Hepatocyte (in vitro differentiated cells): Measurements from ENCODE around the gene MTFP1. TPM values are rescaled to one million over a fixed set of nuclear protein-coding genes. Genes with fewer than 3 reads are reported as not detected.
A peak's percentile ranks its signal among the peaks of the same experiment; 100 is the strongest.

ENCODE experiments used
- DNase-seq: peaks from one replicate; pipeline ENCODE4 v3.0.0-alpha.2; 2016; ENCODE audit warnings: low spot score
- H2AFZ ChIP-seq: fragments of 200-600 bp; sonication (generic); 2 replicates; pipeline ENCODE4 v1.6.0; 2016; ENCODE audit warnings: antibody characterized with exemption, mild to moderate bottlenecking
- H3K27ac ChIP-seq: fragments of 200-600 bp; sonication (generic); 2 replicates; pipeline ENCODE4 v1.5.1; 2016; ENCODE audit warnings: mild to moderate bottlenecking
- H3K27me3 ChIP-seq: fragments of 200-600 bp; sonication (generic); 2 replicates; pipeline ENCODE4 v1.6.1; 2016
- H3K36me3 ChIP-seq: fragments of 200-600 bp; sonication (generic); replicated peaks from 2 replicates; pipeline ENCODE4 v1.5.1; 2016; ENCODE audit warnings: low read depth; ENCODE audit not compliant: insufficient read depth
- H3K4me1 ChIP-seq: fragments of 200-600 bp; sonication (generic); 2 replicates; pipeline ENCODE4 v1.5.1; 2016; ENCODE audit warnings: mild to moderate bottlenecking, moderate library complexity; ENCODE audit not compliant: insufficient read depth
- H3K4me2 ChIP-seq: fragments of 200-600 bp; sonication (generic); 2 replicates; pipeline ENCODE4 v1.6.0; 2016
- H3K4me3 ChIP-seq: fragments of 200-600 bp; sonication (generic); 2 replicates; pipeline ENCODE4 v1.5.1; 2016; ENCODE audit warnings: mild to moderate bottlenecking
- H3K79me2 ChIP-seq: fragments of 200-600 bp; sonication (generic); 2 replicates; pipeline ENCODE4 v1.6.0; 2017; ENCODE audit warnings: mild to moderate bottlenecking
- H3K9me2 ChIP-seq: fragments of 200-600 bp; sonication (generic); replicated peaks from 2 replicates; pipeline ENCODE4 v1.6.0; 2017; ENCODE audit warnings: mild to moderate bottlenecking; ENCODE audit not compliant: insufficient read depth
- H3K9me3 ChIP-seq: fragments of 200-600 bp; sonication (generic); 2 replicates; pipeline ENCODE4 v1.5.1; 2016; ENCODE audit warnings: low read depth, mild to moderate bottlenecking
- H4K20me1 ChIP-seq: fragments of 200-600 bp; sonication (generic); 2 replicates; pipeline ENCODE4 v1.6.0; 2016; ENCODE audit warnings: mild to moderate bottlenecking; ENCODE audit not compliant: insufficient read depth, poor library complexity, severe bottlenecking
- CTCF ChIP-seq: fragments of 200-600 bp; sonication (generic); IDR thresholded peaks from 2 replicates; pipeline ENCODE4 v1.5.1; 2016; ENCODE audit warnings: antibody characterized with exemption, mild to moderate bottlenecking; ENCODE audit not compliant: poor library complexity
- EZH2 ChIP-seq: fragments of 200-600 bp; sonication (generic); IDR thresholded peaks from 2 replicates; pipeline ENCODE4 v1.6.1; 2016; ENCODE audit warnings: antibody characterized with exemption, mild to moderate bottlenecking, borderline replicate concordance
- EZH2phosphoT487 ChIP-seq: fragments of 200-600 bp; sonication (generic); IDR thresholded peaks from one replicate; pipeline ENCODE4 v1.6.1; 2018; ENCODE audit warnings: antibody characterized with exemption, mild to moderate bottlenecking, low read depth, moderate library complexity; ENCODE audit not compliant: unreplicated experiment, severe bottlenecking
- WGBS: methylation state at CpG from one replicate; pipeline ENCODE4 v1.1.6; 2016; ENCODE audit warnings: low lambda C conversion rate; ENCODE audit errors: missing lambda C conversion rate; 5-methylcytosine and 5-hydroxymethylcytosine counted together
- polyA plus RNA-seq: library from polyadenylated mRNA; unstranded; fragments of >200 nt; fragmentation: Nextera tagmentation; extraction: Ambion mirVana; gene quantifications from 2 replicates; pipeline ENCODE4 v1.2.1, GENCODE V29; 2016
- total RNA-seq: library from RNA; depleted of rRNA; stranded (reverse); fragments of >200 nt; gene quantifications from 2 replicates; pipeline ENCODE4 v1.2.3, GENCODE V29; 2014

Gene MTFP1
- total and polyA plus RNA-seq, 2 experiments from 2014 or later, result 16.3 to 22.3 TPM

GRCh38 chr22:30393322-30393680 is 32.3 kb upstream of the MTFP1 start:
- H2AFZ ChIP-seq, result no peak overlapping the region
- no peak for DNase-seq
- H4K20me1 ChIP-seq, result no peaks in the 10 kb centered on the region
- H3K4me3 ChIP-seq, result no peak overlapping the region
- no peaks in the 10 kb centered on the region for H3K36me3 ChIP-seq
- H3K4me2 ChIP-seq, result no peak overlapping the region
- H3K27me3 ChIP-seq, result no peaks in the 10 kb centered on the region
- H3K9me2 ChIP-seq, result no peaks in the 10 kb centered on the region
- TF ChIP-seq CTCF, result no peak
- no peak for TF ChIP-seq EZH2
- no peak for TF ChIP-seq EZH2phosphoT487
- H3K9me3 ChIP-seq, result no peaks in the 10 kb centered on the region
- peaks cover 9% of the 10 kb centered on the region for H3K79me2 ChIP-seq
- peaks cover 5% of the 10 kb centered on the region for H3K4me1 ChIP-seq
- WGBS, result 90% methylated on average over 7 of the region's 7 CpGs
- no peak overlapping the region for H3K27ac ChIP-seq

GRCh38 chr22:30393885-30394284 is 31.7 kb upstream of the MTFP1 start:
- no peaks in the 10 kb centered on the region for H3K27me3 ChIP-seq
- no peaks in the 10 kb centered on the region for H3K36me3 ChIP-seq
- no peak overlapping the region for H2AFZ ChIP-seq
- H3K4me3 ChIP-seq, result no peak overlapping the region
- DNase-seq, result no peak
- H3K4me1 ChIP-seq, result peaks cover 5% of the 10 kb centered on the region
- 89% methylated on average over 3 of the region's 3 CpGs for WGBS
- no peaks in the 10 kb centered on the region for H3K9me2 ChIP-seq
- H3K79me2 ChIP-seq, result peaks cover 9% of the 10 kb centered on the region
- no peak overlapping the region for H3K27ac ChIP-seq
- no peaks in the 10 kb centered on the region for H3K9me3 ChIP-seq
- TF ChIP-seq EZH2phosphoT487 (no peak), EZH2 (no peak), CTCF (no peak)
- no peaks in the 10 kb centered on the region for H4K20me1 ChIP-seq
- H3K4me2 ChIP-seq, result no peak overlapping the region

- no peak within 1 kb of the TSS for H3K27ac ChIP-seq
- WGBS, result 1% methylated on average over 39 of the region's 56 CpGs
These were observed 28.5 kb upstream of the MTFP1 start, which contains the start of gene SEC14L2 for GRCh38 chr22:30396871-30397655. Gene SEC14L2 (plus strand): TSS chr22:30397018. CDS start chr22:30397117, 99 bp downstream.

More at GRCh38 chr22:30396871-30397655, 28.5 kb upstream of the MTFP1 start, which contains the start of gene SEC14L2:
- Histone ChIP-seq H3K79me2 (peaks cover 9% of the 10 kb centered on the region), H3K9me2 (no peaks in the 10 kb centered on the region), H3K4me2 (peak within 1 kb of the TSS; percentile 99), H4K20me1 (no peaks in the 10 kb centered on the region), H3K9me3 (no peaks in the 10 kb centered on the region), H3K36me3 (no peaks in the 10 kb centered on the region), H3K27me3 (no peaks in the 10 kb centered on the region), H2AFZ (peak within 1 kb of the TSS; percentile 90), H3K4me1 (peaks cover 5% of the 10 kb centered on the region), H3K4me3 (peak within 1 kb of the TSS; percentile 96)
- TF ChIP-seq CTCF, result no peak
- DNase-seq, result peak; percentile 79
